Loucy (cell line): Measurements from ENCODE around the gene DMRT1.

ENCODE experiments used
- EZH2phosphoT487 ChIP-seq: fragments of 200-600 bp; IDR thresholded peaks from 2 replicates; pipeline ENCODE4 v1.6.1; 2018; ENCODE audit warnings: antibody characterized with exemption, mild to moderate bottlenecking, moderate library complexity, borderline replicate concordance
- TF ChIP-seq, protein P1 (sequence below): fragments of 200-600 bp; sonication (generic); conservative IDR thresholded peaks from 2 replicates; pipeline ENCODE4 v1.5.1; 2014; ENCODE audit warnings: mild to moderate bottlenecking, antibody characterized with exemption, low read length

GRCh38 chr9:800591-801150 lies 40.8 kb upstream of the DMRT1 start:
- TF ChIP-seq, protein P1, sequence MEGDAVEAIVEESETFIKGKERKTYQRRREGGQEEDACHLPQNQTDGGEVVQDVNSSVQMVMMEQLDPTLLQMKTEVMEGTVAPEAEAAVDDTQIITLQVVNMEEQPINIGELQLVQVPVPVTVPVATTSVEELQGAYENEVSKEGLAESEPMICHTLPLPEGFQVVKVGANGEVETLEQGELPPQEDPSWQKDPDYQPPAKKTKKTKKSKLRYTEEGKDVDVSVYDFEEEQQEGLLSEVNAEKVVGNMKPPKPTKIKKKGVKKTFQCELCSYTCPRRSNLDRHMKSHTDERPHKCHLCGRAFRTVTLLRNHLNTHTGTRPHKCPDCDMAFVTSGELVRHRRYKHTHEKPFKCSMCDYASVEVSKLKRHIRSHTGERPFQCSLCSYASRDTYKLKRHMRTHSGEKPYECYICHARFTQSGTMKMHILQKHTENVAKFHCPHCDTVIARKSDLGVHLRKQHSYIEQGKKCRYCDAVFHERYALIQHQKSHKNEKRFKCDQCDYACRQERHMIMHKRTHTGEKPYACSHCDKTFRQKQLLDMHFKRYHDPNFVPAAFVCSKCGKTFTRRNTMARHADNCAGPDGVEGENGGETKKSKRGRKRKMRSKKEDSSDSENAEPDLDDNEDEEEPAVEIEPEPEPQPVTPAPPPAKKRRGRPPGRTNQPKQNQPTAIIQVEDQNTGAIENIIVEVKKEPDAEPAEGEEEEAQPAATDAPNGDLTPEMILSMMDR = no peak
- no peak for TF ChIP-seq EZH2phosphoT487
